K562 (cell line): Measurements from ENCODE around the gene INTS6. TPM values are rescaled to one million over a fixed set of nuclear protein-coding genes. Genes with fewer than 3 reads are reported as not detected.

Source experiments
- ATAC-seq: fragments of 200-7000 bp; cut with Tn5 transposase; 3 replicates; pipeline ENCODE4 v1.9.1; 2020; ENCODE audit warnings: moderate library complexity
- BruUV-seq: library from RNA; stranded (reverse); fragments of 400-500 nt; replicated peaks from 2 replicates; lab custom pipeline; 2021; lab: Mats Ljungman, UMichigan
- CTCF ChIA-PET: fragments of 300-600 bp; formaldehyde crosslinking; extraction: SDS; loops from one replicate; lab custom pipeline; 2021; ENCODE audit warnings: low intra/inter-chr PET ratio; lab: Yijun Ruan, JAX
- POLR2A ChIA-PET: fragments of 300-600, 350-650 bp; sonication (Branson Sonifier 250); formaldehyde crosslinking; extraction: SDS; loops from one replicate; lab custom pipeline; 2021; ENCODE audit warnings: antibody characterized with exemption, inconsistent platforms; lab: Yijun Ruan, JAX
- DNase-seq, 4 experiments: peaks; one replicate each; pipeline versions ENCODE4 v3.0.0 to v3.0.0-alpha.2; 2011 to 2018; ENCODE audit warnings: low spot score in 3 of 4, mixed read lengths in 3 of 4; ENCODE audit errors: extremely low read depth in 1 of 4
- FAIRE-seq: peaks from 2 replicates; lab custom pipeline; 2011; peaks lifted over from hg19 to GRCh38; lab: Jason Lieb, UNC
- H2AFZ ChIP-seq: 2 replicates; pipeline ENCODE4 v1.6.0; 2011; ENCODE audit warnings: low read depth, low read length, control low read depth, inconsistent platforms
- H3K27ac ChIP-seq: fragments of 200-600 bp; 3 replicates; pipeline ENCODE4 v1.8.0; 2011; ENCODE audit warnings: low read depth, mild to moderate bottlenecking, control low read depth, inconsistent platforms, low read length, moderate library complexity, mixed read lengths; ENCODE audit errors: extremely low read depth
- H3K27me3 ChIP-seq, 2 experiments: fragments of 300-600 bp in 1 of 2; 2 replicates in 1 of 2; 3 replicates in 1 of 2; pipeline versions ENCODE4 v1.6.0 to v1.8.0; 2011; ENCODE audit warnings: inconsistent platforms in 2 of 2, low read length in 2 of 2, mild to moderate bottlenecking in 1 of 2, mixed read lengths in 1 of 2, moderate library complexity in 1 of 2; ENCODE audit not compliant: control insufficient read depth in 2 of 2, insufficient read depth in 2 of 2
- H3K36me3 ChIP-seq: fragments of 300-600 bp; 3 replicates; pipeline ENCODE4 v1.8.0; 2011; ENCODE audit warnings: mild to moderate bottlenecking, low read length, inconsistent platforms; ENCODE audit not compliant: control insufficient read depth, insufficient read depth
- H3K4me1 ChIP-seq, 2 experiments: fragments of 200-600 bp in 1 of 2; replicated peaks in 1 of 2; 2 replicates in 1 of 2; 3 replicates in 1 of 2; pipeline versions ENCODE4 v1.5.1 to v1.8.0; 2011; ENCODE audit warnings: inconsistent platforms in 2 of 2, low read length in 2 of 2, mild to moderate bottlenecking in 1 of 2, mixed read lengths in 1 of 2, moderate library complexity in 1 of 2; ENCODE audit not compliant: control insufficient read depth in 2 of 2, insufficient read depth in 2 of 2
- H3K4me2 ChIP-seq: 2 replicates; pipeline ENCODE4 v1.6.1; 2011; ENCODE audit warnings: low read length, control low read depth, inconsistent platforms, mixed read lengths; ENCODE audit not compliant: insufficient read depth
- H3K4me3 ChIP-seq: fragments of 200-600 bp; sonication (generic), shearing (Covaris generic); 2 replicates; pipeline ENCODE4 v1.5.1; 2016; ENCODE audit warnings: control low read depth, inconsistent platforms
- H3K79me2 ChIP-seq: fragments of 200-600 bp; 3 replicates; pipeline ENCODE4 v1.8.0; 2011; ENCODE audit warnings: low read length, inconsistent platforms; ENCODE audit not compliant: control insufficient read depth, insufficient read depth
- H3K9ac ChIP-seq, 2 experiments: 2 replicates each; pipeline versions ENCODE4 v1.6.0 to v1.6.1; 2011; ENCODE audit warnings: low read depth in 2 of 2, low read length in 2 of 2, control low read depth in 1 of 2, inconsistent platforms in 1 of 2, mild to moderate bottlenecking in 1 of 2, mixed read lengths in 1 of 2; ENCODE audit not compliant: insufficient read depth in 1 of 2
- H3K9me1 ChIP-seq: one replicate; pipeline ENCODE4 v1.6.0; 2011; ENCODE audit warnings: inconsistent platforms, mild to moderate bottlenecking, low read length, moderate library complexity; ENCODE audit not compliant: control insufficient read depth, insufficient read depth
- H3K9me3 ChIP-seq: replicated peaks from 2 replicates; pipeline ENCODE4 v1.5.1; 2011; ENCODE audit warnings: low read depth, low read length, inconsistent platforms; ENCODE audit not compliant: control insufficient read depth, insufficient read depth
- H4K20me1 ChIP-seq: replicated peaks from 2 replicates; pipeline ENCODE4 v1.6.1; 2011; ENCODE audit warnings: low read length, inconsistent platforms, mixed read lengths; ENCODE audit not compliant: control insufficient read depth, insufficient read depth
- CHD2 ChIP-seq: IDR thresholded peaks from 2 replicates; pipeline ENCODE4 v1.6.1; 2011; ENCODE audit warnings: low read depth, low read length
- ELF1 ChIP-seq: fragments of 200-800 bp; sonication (Bioruptor generic); IDR thresholded peaks from 2 replicates; pipeline ENCODE4 v1.6.1; 2016; ENCODE audit warnings: missing genetic modification characterization, missing compliant biosample characterization
- FOXK1 ChIP-seq: sonication (generic); formaldehyde crosslinking; IDR thresholded peaks from 2 replicates; pipeline ENCODE4 v1.8.0; 2022; ENCODE audit warnings: missing genetic modification reagents, mild to moderate bottlenecking, borderline replicate concordance
- HDAC6 ChIP-seq: IDR thresholded peaks from 2 replicates; pipeline ENCODE4 v1.6.1; 2012; ENCODE audit warnings: low read depth, mild to moderate bottlenecking, control low read depth, inconsistent platforms, low read length, moderate library complexity
- KDM4B ChIP-seq, 2 experiments: fragments of 450-650 bp in 1 of 2; sonication (generic) in 1 of 2; IDR thresholded peaks; 2 replicates each; pipeline ENCODE4 v1.6.1; 2016 to 2017; ENCODE audit warnings: borderline replicate concordance in 2 of 2, antibody characterized with exemption in 1 of 2, low read depth in 1 of 2, mild to moderate bottlenecking in 1 of 2
- LEF1 ChIP-seq: fragments of 450-650 bp; IDR thresholded peaks from 2 replicates; pipeline ENCODE4 v1.6.1; 2016; ENCODE audit warnings: mild to moderate bottlenecking
- NEUROD1 ChIP-seq: fragments of 150-350 bp; IDR thresholded peaks from 2 replicates; pipeline ENCODE4 v1.6.1; 2014; ENCODE audit warnings: borderline replicate concordance, low read length, low read depth; ENCODE audit not compliant: partially characterized antibody
- NFIX ChIP-seq: fragments of 250-450 bp; sonication (Bioruptor Pico); IDR thresholded peaks from 2 replicates; pipeline ENCODE4 v1.4.0; 2020; ENCODE audit warnings: low read depth, mild to moderate bottlenecking, moderate library complexity
- NR2C2 ChIP-seq, 2 experiments: fragments of 200-800 bp in 1 of 2; sonication (Bioruptor generic) in 1 of 2; sonication (generic) in 1 of 2; formaldehyde crosslinking in 1 of 2; IDR thresholded peaks; 2 replicates each; pipeline versions ENCODE4 v1.6.1 to v1.8.0; 2016 to 2022; ENCODE audit warnings: mild to moderate bottlenecking in 1 of 2, missing compliant biosample characterization in 1 of 2, missing genetic modification characterization in 1 of 2, missing genetic modification reagents in 1 of 2
- RBM34 ChIP-seq: fragments of 200-400 bp; formaldehyde crosslinking; IDR thresholded peaks from 2 replicates; pipeline ENCODE4 v1.6.1; 2018; ENCODE audit warnings: low read length, borderline replicate concordance; ENCODE audit not compliant: insufficient read depth
- SRF ChIP-seq, 2 experiments: fragments of 250-450, 450-650 bp in 1 of 2; sonication (Bioruptor Pico) in 1 of 2; sonication (generic) in 1 of 2; formaldehyde crosslinking; IDR thresholded peaks; 2 replicates each; pipeline versions ENCODE4 v1.5.0 to v1.5.1; 2020 to 2022; ENCODE audit warnings: mild to moderate bottlenecking in 1 of 2, missing genetic modification reagents in 1 of 2
- STAT5B ChIP-seq: fragments of 250-450 bp; sonication (Bioruptor Pico); IDR thresholded peaks from 2 replicates; pipeline ENCODE4 v1.8.0; 2021; ENCODE audit warnings: mild to moderate bottlenecking, inconsistent platforms
- TCF3 ChIP-seq: sonication (generic); formaldehyde crosslinking; IDR thresholded peaks from 2 replicates; pipeline ENCODE4 v1.4.0; 2020; ENCODE audit warnings: mild to moderate bottlenecking, missing genetic modification reagents
- ZNF140 ChIP-seq: fragments of 250-450 bp; sonication (Bioruptor Pico); IDR thresholded peaks from 2 replicates; pipeline ENCODE4 v1.8.0; 2021; ENCODE audit warnings: moderate library complexity, mild to moderate bottlenecking, inconsistent platforms
- ZNF143 ChIP-seq: sonication (generic); formaldehyde crosslinking; IDR thresholded peaks from 2 replicates; pipeline ENCODE4 v1.9.0; 2022; ENCODE audit warnings: mild to moderate bottlenecking, missing genetic modification reagents
- WGBS: fragments of 100-300 bp; shearing (Covaris generic); methylation state at CpG from one replicate; pipeline ENCODE4 v1.1.6; 2016; ENCODE audit warnings: low coverage, mixed read lengths; ENCODE audit not compliant: insufficient coverage; ENCODE audit errors: missing lambda C conversion rate; 5-methylcytosine and 5-hydroxymethylcytosine counted together
- in situ Hi-C: fragments of 300-500 bp; cut with MboI; formaldehyde crosslinking; loops from 4 replicates; pipeline ENCODE4 v1.15.0; 2018; ENCODE audit warnings: inconsistent platforms, mixed read lengths
- intact Hi-C: fragments of 100-400 bp; cut with micrococcal nuclease; formaldehyde crosslinking; loops from 2 replicates; pipeline ENCODE4 v1.14.2; 2022
- polyA plus RNA-seq, 8 experiments: library from polyadenylated mRNA; depleted of rRNA in 4 of 8; stranded (reverse) in 5 of 8; unstranded in 3 of 8; fragments of >200 nt; fragmentation: Nextera tagmentation in 2 of 8; fragmentation: Illumina TruSeq in 1 of 8; extraction: Ambion mirVana in 2 of 8; extraction: Trizol in 1 of 8; gene quantifications; 2 replicates each; pipeline versions ENCODE4 v1.2.1 to v1.2.3, GENCODE V29; 2011 to 2014; ENCODE audit warnings: inconsistent platforms in 1 of 8, missing spikeins in 1 of 8
- total RNA-seq, 7 experiments: library from RNA; depleted of rRNA in 6 of 7; stranded (reverse); fragments of >200 nt in 6 of 7; fragmentation: Illumina TruSeq in 2 of 7; extraction: Trizol in 2 of 7; gene quantifications; 2 replicates each; pipeline versions ENCODE4 v1.2.1 to v1.2.3, GENCODE V29; 2011 to 2021; ENCODE audit warnings: low replicate concordance in 1 of 7
- TF ChIP-seq, protein P1 (sequence below), 2 experiments: IDR thresholded peaks in 1 of 2; conservative IDR thresholded peaks in 1 of 2; 2 replicates each; pipeline ENCODE4 v1.6.1; 2016; ENCODE audit warnings: low read depth in 2 of 2, mild to moderate bottlenecking in 1 of 2, missing compliant biosample characterization in 1 of 2, missing genetic modification characterization in 1 of 2, moderate library complexity in 1 of 2
- TF ChIP-seq, protein P2 (sequence below): fragments of 450-650 bp; formaldehyde crosslinking; IDR thresholded peaks from 2 replicates; pipeline ENCODE4 v1.4.0; 2020; ENCODE audit warnings: mild to moderate bottlenecking
- TF ChIP-seq, protein P3 (sequence below), 2 experiments: fragments of 450-650 bp; IDR thresholded peaks; 2 replicates each; pipeline ENCODE4 v1.6.1; 2016

INTS6 gene
- total and polyA plus RNA-seq, 9 of the 15 experiments (the other 6 are each of a cell fraction or from before 2014, with no cell fraction given): 3.7 to 29.8 (median 16.1) TPM

DNA sequence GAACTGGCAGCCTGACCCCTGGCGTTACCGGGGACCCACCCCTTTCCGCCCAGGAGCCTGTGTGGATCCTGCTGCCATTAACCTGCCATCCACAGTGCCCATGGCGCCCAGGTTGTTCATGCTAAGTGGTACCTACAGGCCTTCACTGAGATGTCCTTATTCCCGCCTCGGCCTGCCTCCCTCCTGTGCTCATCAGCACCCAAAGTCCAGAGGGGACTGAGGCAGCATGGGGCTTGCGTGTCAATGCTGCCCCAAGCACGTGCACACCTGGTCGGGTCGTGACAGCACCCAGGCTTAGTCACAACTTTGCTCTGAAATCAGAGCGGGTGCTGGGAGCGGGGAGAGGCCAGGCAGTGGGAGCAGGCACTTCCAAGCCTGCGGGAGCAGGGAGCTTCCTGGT, 3.7 kb upstream of the INTS6 start:
- H3K9me3 ChIP-seq: 0 out of 2 replicates have a peak, but pooled peaks cover 2% of the 10 kb centered on the region
- no peaks in the 10 kb centered on the region for H3K9me1 ChIP-seq
- H3K27ac ChIP-seq: no peak overlapping the region
- no peak for DNase-seq
- no peak for ATAC-seq
- POLR2A ChIA-PET: no interaction called here
- H3K4me3 ChIP-seq: no peak overlapping the region
- H3K9ac ChIP-seq: no peak overlapping the region
- BruUV-seq: no TSS peak
- H2AFZ ChIP-seq: no peak overlapping the region
- CTCF ChIA-PET: no interaction called here
- H3K4me1 ChIP-seq: peaks cover 4 to 12% of the 10 kb centered on the region in 2 experiments; a peak in 3 of 5 replicates
- no peak overlapping the region for H3K4me2 ChIP-seq
- WGBS: 92% methylated on average over 10 of the region's 13 CpGs
- no peak for FAIRE-seq
- peaks cover 24% of the 10 kb centered on the region for H3K79me2 ChIP-seq
- TF ChIP-seq RBM34 (no peak), ZNF143 (no peak), FOXK1 (CRISPR knock-in tag) (no peak), ZNF140 (CRISPR knock-in tag) (no peak), NFIX (CRISPR knock-in tag) (no peak), SRF (CRISPR knock-in tag; IDR thresholded peaks at IDR 0.05) (no peak), LEF1 (no peak), TCF3 (CRISPR knock-in tag) (no peak), NR2C2 (CRISPR knock-in tag; IDR thresholded peaks at IDR 0.05) (no peak), NR2C2 (tag; IDR thresholded peaks at IDR 0.05) (no peak), KDM4B (IDR thresholded peaks at IDR 0.05; ENCODE audit: borderline replicate concordance in 2 of 2, low read depth in 1 of 2) (no peak), ELF1 (tag) (no peak), STAT5B (CRISPR knock-in tag) (no peak), CHD2 (no peak), NEUROD1 (no peak), HDAC6 (no peak)
- TF ChIP-seq, protein P1, sequence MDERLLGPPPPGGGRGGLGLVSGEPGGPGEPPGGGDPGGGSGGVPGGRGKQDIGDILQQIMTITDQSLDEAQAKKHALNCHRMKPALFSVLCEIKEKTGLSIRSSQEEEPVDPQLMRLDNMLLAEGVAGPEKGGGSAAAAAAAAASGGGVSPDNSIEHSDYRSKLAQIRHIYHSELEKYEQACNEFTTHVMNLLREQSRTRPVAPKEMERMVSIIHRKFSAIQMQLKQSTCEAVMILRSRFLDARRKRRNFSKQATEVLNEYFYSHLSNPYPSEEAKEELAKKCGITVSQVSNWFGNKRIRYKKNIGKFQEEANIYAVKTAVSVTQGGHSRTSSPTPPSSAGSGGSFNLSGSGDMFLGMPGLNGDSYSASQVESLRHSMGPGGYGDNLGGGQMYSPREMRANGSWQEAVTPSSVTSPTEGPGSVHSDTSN (CRISPR knock-in tag; IDR thresholded peaks at IDR 0.05; ENCODE audit: low read depth): no peak
- TF ChIP-seq, protein P1 (tag; conservative IDR thresholded peaks at IDR 0.05; ENCODE audit: low read depth): no peak
- TF ChIP-seq, protein P2, sequence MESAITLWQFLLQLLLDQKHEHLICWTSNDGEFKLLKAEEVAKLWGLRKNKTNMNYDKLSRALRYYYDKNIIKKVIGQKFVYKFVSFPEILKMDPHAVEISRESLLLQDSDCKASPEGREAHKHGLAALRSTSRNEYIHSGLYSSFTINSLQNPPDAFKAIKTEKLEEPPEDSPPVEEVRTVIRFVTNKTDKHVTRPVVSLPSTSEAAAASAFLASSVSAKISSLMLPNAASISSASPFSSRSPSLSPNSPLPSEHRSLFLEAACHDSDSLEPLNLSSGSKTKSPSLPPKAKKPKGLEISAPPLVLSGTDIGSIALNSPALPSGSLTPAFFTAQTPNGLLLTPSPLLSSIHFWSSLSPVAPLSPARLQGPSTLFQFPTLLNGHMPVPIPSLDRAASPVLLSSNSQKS (CRISPR knock-in tag): no peak
- TF ChIP-seq, protein P3, sequence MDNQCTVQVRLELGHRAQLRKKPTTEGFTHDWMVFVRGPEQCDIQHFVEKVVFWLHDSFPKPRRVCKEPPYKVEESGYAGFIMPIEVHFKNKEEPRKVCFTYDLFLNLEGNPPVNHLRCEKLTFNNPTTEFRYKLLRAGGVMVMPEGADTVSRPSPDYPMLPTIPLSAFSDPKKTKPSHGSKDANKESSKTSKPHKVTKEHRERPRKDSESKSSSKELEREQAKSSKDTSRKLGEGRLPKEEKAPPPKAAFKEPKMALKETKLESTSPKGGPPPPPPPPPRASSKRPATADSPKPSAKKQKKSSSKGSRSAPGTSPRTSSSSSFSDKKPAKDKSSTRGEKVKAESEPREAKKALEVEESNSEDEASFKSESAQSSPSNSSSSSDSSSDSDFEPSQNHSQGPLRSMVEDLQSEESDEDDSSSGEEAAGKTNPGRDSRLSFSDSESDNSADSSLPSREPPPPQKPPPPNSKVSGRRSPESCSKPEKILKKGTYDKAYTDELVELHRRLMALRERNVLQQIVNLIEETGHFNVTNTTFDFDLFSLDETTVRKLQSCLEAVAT (IDR thresholded peaks at IDR 0.05): no peak
- in situ Hi-C loops: no loop called here
- no peaks in the 10 kb centered on the region for H4K20me1 ChIP-seq
- intact Hi-C loops: no loop called here
- H3K36me3 ChIP-seq: peaks cover 3% of the 10 kb centered on the region; the same call in 2 of the 3 replicates
- no peaks in the 10 kb centered on the region for H3K27me3 ChIP-seq
